ENCODE results near the gene POP4. TPM values are rescaled to one million over a fixed set of nuclear protein-coding genes. Genes with fewer than 3 reads are reported as not detected.

The POP4 gene
- total RNA-seq, 2 experiments from 2014 or later = 137 to 142 TPM

Other genes starting within 250 kb of the POP4 start
- not detected for gene VSTM2B, start 80.3 kb upstream of the POP4 start, total RNA-seq
- gene PLEKHF1, start 59.2 kb downstream of the POP4 start, total RNA-seq = 10 to 100 TPM; 20.1 to 20.9 TPM
- 10 to 100 TPM; 34.4 to 36.6 TPM for gene C19orf12, start 109.0 kb downstream of the POP4 start, total RNA-seq
- 10 to 100 TPM; 32.1 to 32.5 TPM for gene CCNE1, start 205.7 kb downstream of the POP4 start, total RNA-seq

All from activated CD8-positive, alpha-beta memory T cell treated with anti-CD3 and anti-CD28 coated beads for 36 hours (primary cell).